ENCODE results near the gene PLEKHN1. TPM values are rescaled to one million over a fixed set of nuclear protein-coding genes. Genes with fewer than 3 reads are reported as not detected.
"Not testable (repeated sequence)": the region's sequence is repeated elsewhere in the genome, so short reads cannot be mapped to it uniquely, and the experiment has no call there.

The PLEKHN1 gene
- total RNA-seq, 1 experiment from 2014 or later = not detected

GRCh38 chr1:992362-992761, 26.1 kb downstream of the PLEKHN1 start:
- H3K4me3 ChIP-seq (ENCODE audit: low read depth, low read length, poor library complexity, severe bottlenecking) = no peak overlapping the region
- CTCF ChIA-PET = interaction anchor here (0.8 kb wide), 1 partner anchor 34 kb away, joined by 5 read pairs; no protein-coding TSS in a partner anchor
- intact Hi-C loops (cut with micrococcal nuclease; ENCODE audit: unreplicated experiment) = no loop called here
- H3K27me3 ChIP-seq (replicated peaks; ENCODE audit: insufficient read depth, low read depth, low read length, poor library complexity) = no peaks in the 10 kb centered on the region
- no peak for TF ChIP-seq CTCF (conservative IDR thresholded peaks at IDR 0.05; ENCODE audit: low read depth, low read length)
- TF ChIP-seq EZH2 (IDR thresholded peaks at IDR 0.05; ENCODE audit: borderline replicate concordance, low read depth, low read length, poor library complexity, severe bottlenecking) = no peak
- no peaks in the 10 kb centered on the region for H3K36me3 ChIP-seq (ENCODE audit: insufficient read depth, low read length, poor library complexity, severe bottlenecking)
- BruUV-seq (replicated peaks) = no TSS peak
- POLR2A ChIA-PET (ENCODE audit: low non-redundant PET) = no interaction called here
- no peak overlapping the region for H3K27ac ChIP-seq (ENCODE audit: low read depth, low read length, poor library complexity, severe bottlenecking)
- peaks cover 3% of the 10 kb centered on the region for H3K9me3 ChIP-seq (ENCODE audit: low read depth, low read length, poor library complexity, severe bottlenecking)
- no peaks in the 10 kb centered on the region for H3K4me1 ChIP-seq (ENCODE audit: insufficient read depth, low read length, poor library complexity, severe bottlenecking)
- DNase-seq (ENCODE audit: low spot score) = no peak

GRCh38 chr1:993379-993995, 27.2 kb downstream of the PLEKHN1 start:
- H3K9me3 ChIP-seq (ENCODE audit: low read depth, low read length, poor library complexity, severe bottlenecking) = peaks cover 3% of the 10 kb centered on the region
- no peaks in the 10 kb centered on the region for H3K4me1 ChIP-seq (ENCODE audit: insufficient read depth, low read length, poor library complexity, severe bottlenecking)
- H3K36me3 ChIP-seq (ENCODE audit: insufficient read depth, low read length, poor library complexity, severe bottlenecking) = no peaks in the 10 kb centered on the region
- no TSS peak for BruUV-seq (replicated peaks)
- no peak for DNase-seq (ENCODE audit: low spot score)
- TF ChIP-seq CTCF (conservative IDR thresholded peaks at IDR 0.05; ENCODE audit: low read depth, low read length) = no peak
- TF ChIP-seq EZH2 (IDR thresholded peaks at IDR 0.05; ENCODE audit: borderline replicate concordance, low read depth, low read length, poor library complexity, severe bottlenecking) = no peak
- H3K27ac ChIP-seq (ENCODE audit: low read depth, low read length, poor library complexity, severe bottlenecking) = no peak overlapping the region
- POLR2A ChIA-PET (ENCODE audit: low non-redundant PET) = interaction anchor here (0.6 kb wide), 1 partner anchor 118 kb away, joined by 6 read pairs; no protein-coding TSS in a partner anchor
- H3K4me3 ChIP-seq (ENCODE audit: low read depth, low read length, poor library complexity, severe bottlenecking) = no peak overlapping the region
- intact Hi-C loops (cut with micrococcal nuclease; ENCODE audit: unreplicated experiment) = no loop called here
- CTCF ChIA-PET = no interaction called here
- no peaks in the 10 kb centered on the region for H3K27me3 ChIP-seq (replicated peaks; ENCODE audit: insufficient read depth, low read depth, low read length, poor library complexity)

GRCh38 chr1:994546-994945, 28.3 kb downstream of the PLEKHN1 start:
- H3K4me1 ChIP-seq (ENCODE audit: insufficient read depth, low read length, poor library complexity, severe bottlenecking); H3K27ac ChIP-seq (ENCODE audit: low read depth, low read length, poor library complexity, severe bottlenecking); DNase-seq (ENCODE audit: low spot score); intact Hi-C loops (cut with micrococcal nuclease; ENCODE audit: unreplicated experiment); H3K36me3 ChIP-seq (ENCODE audit: insufficient read depth, low read length, poor library complexity, severe bottlenecking); BruUV-seq (replicated peaks); H3K4me3 ChIP-seq (ENCODE audit: low read depth, low read length, poor library complexity, severe bottlenecking); H3K9me3 ChIP-seq (ENCODE audit: low read depth, low read length, poor library complexity, severe bottlenecking); H3K27me3 ChIP-seq (replicated peaks; ENCODE audit: insufficient read depth, low read depth, low read length, poor library complexity): not testable (repeated sequence)
- POLR2A ChIA-PET (ENCODE audit: low non-redundant PET) = interaction anchor here (0.6 kb wide), 1 partner anchor 13 kb away, joined by 4 read pairs; the partner anchor contains the start of gene PERM1
- CTCF ChIA-PET = interaction anchor here (0.7 kb wide), 1 partner anchor 9 kb away, joined by 6 read pairs; no protein-coding TSS in a partner anchor

Measured in A673 (cell line).